AG09319 (cell line): Measurements from ENCODE around the gene PLXNC1.

ENCODE experiments used
- DNase-seq: peaks from one replicate; pipeline ENCODE4 v3.0.0-alpha.2; 2010; ENCODE audit warnings: low read depth; ENCODE audit errors: extremely low read depth
- CTCF ChIP-seq: IDR thresholded peaks from 2 replicates; pipeline ENCODE4 v1.5.1; 2011; ENCODE audit warnings: low read depth, mild to moderate bottlenecking, inconsistent platforms, low read length, moderate library complexity

PLXNC1 gene

GRCh38 chr12:94218233-94218632, 69.9 kb downstream of the PLXNC1 start:
- no peak for DNase-seq
- TF ChIP-seq CTCF = no peak

- DNase-seq = no peak
- TF ChIP-seq CTCF = no peak
Measured at GRCh38 chr12:94219622-94220302, 71.4 kb downstream of the PLXNC1 start.

- no peak for DNase-seq
- TF ChIP-seq CTCF = no peak
Measured at GRCh38 chr12:94220804-94221203, 72.4 kb downstream of the PLXNC1 start.

DNA sequence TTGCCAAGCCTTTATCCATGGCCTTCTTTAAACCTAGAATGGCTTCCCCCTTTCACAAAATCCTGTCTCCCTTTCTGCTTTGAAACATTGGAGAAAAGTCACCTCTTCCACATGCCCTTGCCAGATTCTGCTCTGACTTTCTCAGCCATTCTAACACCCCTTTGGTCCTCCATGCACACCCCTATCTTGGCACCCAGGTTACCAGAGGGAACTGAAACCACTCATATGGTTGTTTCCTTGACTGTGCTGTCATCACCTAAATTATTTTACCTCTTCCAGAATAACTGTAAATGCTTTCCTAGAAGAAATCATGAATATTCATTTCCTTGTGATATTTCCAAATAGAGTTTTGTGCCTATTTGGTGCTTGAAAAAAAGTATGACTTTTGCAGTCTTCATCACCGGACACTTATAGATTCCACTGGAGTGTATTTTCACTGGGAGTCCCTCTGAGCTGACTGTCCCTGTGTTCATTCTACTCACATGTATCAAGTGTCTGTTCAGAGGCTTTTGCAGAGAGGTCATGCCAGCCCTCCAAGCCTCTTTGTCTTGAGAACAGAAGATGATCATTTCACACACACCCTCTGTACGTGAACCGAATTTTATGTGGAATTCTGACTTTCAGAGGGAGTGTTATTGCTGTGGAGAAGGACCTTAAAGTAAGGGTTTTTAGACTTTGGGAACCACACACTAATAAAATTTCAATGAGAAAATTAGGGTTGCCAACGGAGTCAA, 74.1 kb downstream of the PLXNC1 start:
- TF ChIP-seq CTCF = no peak
- no peak for DNase-seq

DNA sequence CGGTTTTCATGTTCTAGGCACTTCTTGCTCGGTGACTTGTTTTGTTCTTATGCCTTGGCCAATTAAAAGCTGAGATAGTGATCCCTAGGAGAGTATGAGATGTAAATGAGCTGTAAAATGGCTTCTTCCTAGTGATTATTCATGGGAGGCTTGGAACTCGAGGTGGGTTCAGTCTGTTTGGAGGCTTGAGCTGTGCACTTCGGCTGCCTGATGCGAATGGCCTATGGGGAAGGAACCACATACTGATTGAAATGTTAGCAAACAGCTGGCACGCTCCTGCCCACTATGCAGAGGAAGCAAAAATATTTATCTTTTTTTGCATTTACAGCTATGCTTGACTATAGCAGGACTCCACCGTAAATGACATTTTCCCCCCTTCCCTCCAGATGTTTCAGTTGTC, 75.5 kb downstream of the PLXNC1 start:
- no peak for TF ChIP-seq CTCF

GRCh38 chr12:94225506-94225905, 77.1 kb downstream of the PLXNC1 start:
- no peak for TF ChIP-seq CTCF
- no peak for DNase-seq

More for the DNA sequence above, 75.5 kb downstream of the PLXNC1 start:
- no peak for DNase-seq

DNA sequence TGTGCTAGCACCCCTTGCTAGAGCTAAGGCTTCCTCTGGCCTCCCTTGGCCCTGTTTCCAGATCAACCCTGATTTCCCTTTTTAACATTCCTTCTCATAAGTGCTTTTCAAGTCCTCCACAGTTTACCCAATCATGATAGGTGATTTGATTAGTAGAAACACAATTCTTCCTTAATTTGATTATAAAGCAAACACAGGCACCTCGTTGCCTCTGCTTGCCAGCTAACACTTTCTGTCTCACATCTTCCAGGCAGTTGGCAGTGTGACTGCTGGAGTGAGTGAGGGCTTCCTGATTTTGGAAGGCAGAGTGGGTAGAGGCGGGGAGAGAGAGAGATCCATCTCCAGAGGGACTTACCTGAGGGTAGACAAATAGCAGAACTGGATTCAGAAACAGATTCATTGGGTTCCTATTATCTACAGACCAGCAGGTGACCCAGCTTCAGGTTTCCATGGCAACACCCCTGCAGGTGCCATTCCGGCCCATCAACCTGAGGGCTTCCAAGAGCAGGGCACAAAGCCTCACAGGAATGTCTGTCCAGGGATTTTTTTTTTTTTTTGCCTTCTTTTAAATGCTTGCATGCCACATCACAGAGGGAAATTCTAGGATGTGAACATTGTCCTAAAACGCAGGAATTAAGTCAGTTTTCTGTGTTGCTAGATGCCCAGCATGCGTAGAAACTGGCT, 77.7 kb downstream of the PLXNC1 start:
- DNase-seq = no peak
- TF ChIP-seq CTCF = no peak
